ENCODE data around the gene ZNF423.

The ZNF423 gene

DNA sequence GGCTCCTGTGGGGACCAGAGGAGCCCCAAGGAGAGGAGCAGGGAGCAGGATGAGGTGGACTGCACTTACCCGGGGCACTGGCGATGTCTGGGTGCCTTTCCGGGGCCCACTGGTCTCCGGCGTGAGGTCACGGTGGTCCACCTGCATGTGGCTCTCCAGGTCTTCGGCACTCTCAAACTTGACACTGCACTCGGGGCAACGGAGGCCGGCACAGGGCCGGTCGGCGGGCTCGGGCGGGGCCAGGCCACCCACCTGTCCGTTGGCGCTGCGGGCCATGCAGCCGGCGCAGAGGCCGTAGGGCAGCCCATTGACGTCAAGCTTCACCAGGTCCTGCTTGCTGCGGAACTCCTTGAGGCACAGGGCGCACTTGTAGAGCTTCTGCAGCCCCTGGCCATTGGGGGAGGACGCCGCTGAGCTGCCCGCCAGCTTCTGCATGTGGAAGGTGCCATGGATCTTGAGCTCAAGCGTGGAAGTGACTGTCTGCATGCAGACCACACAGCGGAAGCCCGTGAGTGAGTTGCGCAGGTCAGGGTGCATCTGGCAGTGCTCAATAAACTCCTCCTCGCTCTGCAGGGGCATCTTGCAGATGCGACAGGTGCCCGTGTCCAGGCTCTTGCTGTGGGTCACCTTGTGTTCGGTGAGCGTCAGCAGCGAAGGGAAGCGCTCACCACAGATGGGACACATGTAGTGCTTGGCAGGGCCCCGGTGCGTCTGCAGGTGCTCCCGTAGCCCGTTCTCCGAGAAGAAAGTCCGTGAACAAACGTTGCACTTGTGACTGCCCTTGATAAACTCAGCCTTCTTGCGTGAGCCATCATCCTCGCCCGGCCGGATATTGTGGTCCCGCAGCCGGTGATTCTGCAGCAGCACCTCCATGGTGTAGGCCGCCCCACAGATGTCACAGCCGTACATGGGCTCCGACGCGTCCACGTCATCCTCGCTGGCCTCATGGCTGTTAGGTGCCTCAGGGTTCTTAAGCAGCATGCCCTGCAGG, 220.0 kb downstream of the ZNF423 start:
- ChIA-PET POLR2A (no interaction called here), CTCF (no interaction called here)
- TF ChIP-seq L3MBTL2 (conservative IDR thresholded peaks at IDR 0.05) (no peak), HDGF (IDR thresholded peaks at IDR 0.05; ENCODE audit: borderline replicate concordance) (no peak), FOXM1 (IDR thresholded peaks at IDR 0.05; ENCODE audit: borderline replicate concordance) (no peak), NFRKB (IDR thresholded peaks at IDR 0.05) (no peak), ELF4 (IDR thresholded peaks at IDR 0.05) (no peak), ZNF384 (IDR thresholded peaks at IDR 0.05) (no peak), TARDBP (IDR thresholded peaks at IDR 0.05) (no peak), BHLHE40 (IDR thresholded peaks at IDR 0.05; ENCODE audit: borderline replicate concordance) (no peak), FOXK2 (IDR thresholded peaks at IDR 0.05) (no peak), ARNT (IDR thresholded peaks at IDR 0.05) (no peak), LEF1 (IDR thresholded peaks at IDR 0.05; ENCODE audit: borderline replicate concordance) (no peak), CTBP1 (IDR thresholded peaks at IDR 0.05; ENCODE audit: borderline replicate concordance) (no peak), FOXA1 (IDR thresholded peaks at IDR 0.05) (no peak)
- TF ChIP-seq, protein P1, sequence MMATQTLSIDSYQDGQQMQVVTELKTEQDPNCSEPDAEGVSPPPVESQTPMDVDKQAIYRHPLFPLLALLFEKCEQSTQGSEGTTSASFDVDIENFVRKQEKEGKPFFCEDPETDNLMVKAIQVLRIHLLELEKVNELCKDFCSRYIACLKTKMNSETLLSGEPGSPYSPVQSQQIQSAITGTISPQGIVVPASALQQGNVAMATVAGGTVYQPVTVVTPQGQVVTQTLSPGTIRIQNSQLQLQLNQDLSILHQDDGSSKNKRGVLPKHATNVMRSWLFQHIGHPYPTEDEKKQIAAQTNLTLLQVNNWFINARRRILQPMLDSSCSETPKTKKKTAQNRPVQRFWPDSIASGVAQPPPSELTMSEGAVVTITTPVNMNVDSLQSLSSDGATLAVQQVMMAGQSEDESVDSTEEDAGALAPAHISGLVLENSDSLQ (IDR thresholded peaks at IDR 0.05) = no peak
- DNase-seq (ENCODE audit: extremely low spot score) = no peak

DNA sequence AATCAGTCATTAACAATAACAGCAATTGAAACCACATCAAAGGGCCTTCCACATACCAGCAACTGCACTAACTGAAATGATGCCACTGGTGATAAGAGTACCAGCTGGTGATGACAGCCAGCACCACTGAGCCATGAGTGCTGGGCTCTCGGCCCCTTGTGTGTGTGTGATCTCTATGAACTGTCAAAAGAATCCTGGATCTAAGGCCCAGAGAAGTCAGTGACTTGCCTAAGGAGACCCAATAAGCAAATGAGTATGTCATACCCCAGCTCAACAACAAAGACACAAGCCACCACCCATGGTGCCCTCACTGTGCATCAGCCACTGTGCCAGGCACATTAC, 220.9 kb downstream of the ZNF423 start:
- ChIA-PET CTCF (no interaction called here), POLR2A (no interaction called here)
- no peak for DNase-seq (ENCODE audit: extremely low spot score)
- no peak for TF ChIP-seq TARDBP (IDR thresholded peaks at IDR 0.05)
- no peak for TF ChIP-seq CTBP1 (IDR thresholded peaks at IDR 0.05; ENCODE audit: borderline replicate concordance)
- no peak for TF ChIP-seq L3MBTL2 (conservative IDR thresholded peaks at IDR 0.05)
- no peak for TF ChIP-seq LEF1 (IDR thresholded peaks at IDR 0.05; ENCODE audit: borderline replicate concordance)
- TF ChIP-seq ZNF384 (IDR thresholded peaks at IDR 0.05) = no peak
- no peak for TF ChIP-seq NFRKB (IDR thresholded peaks at IDR 0.05)
- no peak for TF ChIP-seq BHLHE40 (IDR thresholded peaks at IDR 0.05; ENCODE audit: borderline replicate concordance)
- TF ChIP-seq, protein P1 (IDR thresholded peaks at IDR 0.05) = no peak
- no peak for TF ChIP-seq ARNT (IDR thresholded peaks at IDR 0.05)
- no peak for TF ChIP-seq ELF4 (IDR thresholded peaks at IDR 0.05)
- TF ChIP-seq FOXA1 (IDR thresholded peaks at IDR 0.05) = no peak
- no peak for TF ChIP-seq SP1 (IDR thresholded peaks at IDR 0.05)
- TF ChIP-seq FOXK2 (IDR thresholded peaks at IDR 0.05) = no peak
- TF ChIP-seq HDGF (IDR thresholded peaks at IDR 0.05; ENCODE audit: borderline replicate concordance) = no peak
- TF ChIP-seq FOXM1 (IDR thresholded peaks at IDR 0.05; ENCODE audit: borderline replicate concordance) = no peak
- no peak for TF ChIP-seq SUZ12 (IDR thresholded peaks at IDR 0.05)

DNA sequence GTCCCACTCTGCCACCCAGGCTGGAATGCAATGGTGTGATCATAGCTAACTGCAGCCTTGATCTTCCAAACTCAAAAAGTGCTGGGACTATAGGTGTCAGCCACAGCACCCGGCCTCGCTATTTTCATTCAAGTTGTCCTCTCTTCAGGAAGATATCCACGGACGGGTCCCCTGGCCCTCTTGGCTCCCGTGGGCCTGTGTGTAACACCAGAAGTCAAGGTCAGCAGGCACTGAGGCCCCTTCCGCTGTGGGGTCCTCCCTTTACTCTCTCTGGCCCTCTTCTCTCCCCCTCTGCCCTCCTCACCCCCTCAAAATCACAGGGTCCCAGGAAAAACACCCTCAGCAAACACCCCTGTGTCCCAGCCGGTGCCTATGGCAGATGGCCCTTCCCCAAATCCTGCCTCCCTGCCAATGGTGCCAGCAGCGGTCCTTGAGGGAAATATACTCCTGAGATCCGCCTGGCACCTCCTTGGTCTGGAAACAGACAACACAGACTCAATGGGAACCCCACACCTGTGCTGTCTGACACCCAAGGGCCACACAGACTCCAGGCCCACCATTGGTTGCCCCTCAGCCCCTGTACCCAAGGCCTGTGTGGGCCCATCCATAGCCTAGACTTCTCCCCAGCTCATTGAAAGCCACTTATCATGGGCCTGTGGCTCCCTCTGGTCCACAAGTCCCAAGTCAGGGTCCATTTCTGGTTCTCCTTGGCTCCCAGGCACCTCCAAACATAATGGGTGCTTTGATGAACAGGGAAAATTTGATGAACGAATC, 221.5 kb downstream of the ZNF423 start:
- CTCF ChIA-PET = no interaction called here
- TF ChIP-seq CTBP1 (IDR thresholded peaks at IDR 0.05; ENCODE audit: borderline replicate concordance) (no peak), ZNF384 (IDR thresholded peaks at IDR 0.05) (no peak), FOXM1 (IDR thresholded peaks at IDR 0.05; ENCODE audit: borderline replicate concordance) (no peak), NFRKB (IDR thresholded peaks at IDR 0.05) (no peak), L3MBTL2 (conservative IDR thresholded peaks at IDR 0.05) (no peak), FOXK2 (IDR thresholded peaks at IDR 0.05) (no peak), ARNT (IDR thresholded peaks at IDR 0.05) (no peak)
- TF ChIP-seq, protein P1 (IDR thresholded peaks at IDR 0.05) = no peak
- POLR2A ChIA-PET = no interaction called here
- DNase-seq (ENCODE audit: extremely low spot score) = no peak

DNA sequence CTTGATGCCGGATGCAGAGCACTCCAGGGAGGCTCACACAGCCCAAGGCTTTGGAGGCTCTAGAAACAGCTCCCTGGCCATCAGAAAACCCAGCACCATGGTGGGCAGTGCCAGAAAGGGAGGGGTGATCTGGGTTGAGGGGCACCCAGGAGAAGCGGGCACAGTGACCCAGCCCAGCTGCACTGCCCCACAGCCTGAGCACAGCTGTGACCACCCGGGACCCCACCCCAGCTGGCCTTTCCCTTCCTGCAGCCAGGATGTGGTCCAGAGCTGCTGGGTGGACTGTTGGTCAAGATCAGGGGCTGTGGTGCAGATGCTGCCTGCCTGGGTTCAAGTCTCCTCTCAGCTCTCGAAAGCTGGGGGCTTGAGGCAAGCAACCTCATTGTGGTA, 223.1 kb downstream of the ZNF423 start:
- DNase-seq (ENCODE audit: extremely low spot score) = no peak
- ChIA-PET CTCF (no interaction called here), POLR2A (no interaction called here)
- TF ChIP-seq L3MBTL2 (conservative IDR thresholded peaks at IDR 0.05) = no peak
- no peak for TF ChIP-seq FOXK2 (IDR thresholded peaks at IDR 0.05)
- TF ChIP-seq FOXM1 (IDR thresholded peaks at IDR 0.05; ENCODE audit: borderline replicate concordance) = no peak
- no peak for TF ChIP-seq ZNF384 (IDR thresholded peaks at IDR 0.05)
- TF ChIP-seq NFRKB (IDR thresholded peaks at IDR 0.05) = no peak
- TF ChIP-seq FOXA1 (IDR thresholded peaks at IDR 0.05) = no peak
- TF ChIP-seq, protein P1 (IDR thresholded peaks at IDR 0.05) = no peak
- TF ChIP-seq HDGF (IDR thresholded peaks at IDR 0.05; ENCODE audit: borderline replicate concordance) = no peak

DNA sequence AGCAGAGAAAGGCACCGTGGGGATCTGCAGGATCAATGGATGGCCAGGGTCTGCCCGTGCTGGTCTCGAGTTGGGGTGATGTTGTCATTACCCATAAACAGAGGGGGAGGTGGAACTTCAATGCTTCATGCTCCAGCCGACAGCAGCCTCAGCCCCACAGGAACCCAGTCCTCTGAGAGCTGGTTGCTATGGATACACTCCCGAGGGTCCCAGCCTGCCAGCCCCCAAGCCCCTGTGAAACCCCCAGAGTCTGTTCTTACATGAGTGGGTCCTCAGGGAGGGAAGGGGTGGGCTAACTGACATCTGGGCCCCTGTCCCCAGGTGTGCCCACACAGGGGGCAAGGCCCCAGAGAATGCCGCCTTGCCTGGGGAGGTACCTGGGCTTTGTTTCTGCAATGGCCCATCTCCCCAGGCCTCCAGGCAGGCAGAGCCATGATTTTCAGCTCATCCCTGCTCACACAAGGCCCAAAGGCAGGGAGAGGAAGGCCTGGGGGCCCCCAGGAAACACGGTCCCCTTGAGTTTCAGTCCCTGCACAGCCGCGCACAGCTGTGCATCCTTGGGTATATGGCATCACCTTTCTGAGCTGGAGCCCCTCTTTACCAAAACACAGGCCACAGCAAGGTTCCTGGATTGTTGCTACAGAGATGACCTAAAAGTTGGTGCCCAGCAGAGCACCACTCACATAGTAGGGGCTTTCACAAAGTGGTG, 223.7 kb downstream of the ZNF423 start:
- CTCF ChIA-PET = no interaction called here
- TF ChIP-seq FOXA1 (IDR thresholded peaks at IDR 0.05) = no peak
- TF ChIP-seq, protein P1 (IDR thresholded peaks at IDR 0.05) = no peak
- TF ChIP-seq ZNF384 (IDR thresholded peaks at IDR 0.05) = no peak
- TF ChIP-seq HDGF (IDR thresholded peaks at IDR 0.05; ENCODE audit: borderline replicate concordance) = no peak
- TF ChIP-seq FOXM1 (IDR thresholded peaks at IDR 0.05; ENCODE audit: borderline replicate concordance) = no peak
- TF ChIP-seq BHLHE40 (IDR thresholded peaks at IDR 0.05; ENCODE audit: borderline replicate concordance) = no peak
- TF ChIP-seq ARNT (IDR thresholded peaks at IDR 0.05) = no peak
- no peak for TF ChIP-seq L3MBTL2 (conservative IDR thresholded peaks at IDR 0.05)
- POLR2A ChIA-PET = interaction anchor here (1.3 kb wide), 1 partner anchor 8 kb away, joined by 3 read pairs; no protein-coding TSS in a partner anchor
- no peak for DNase-seq (ENCODE audit: extremely low spot score)
